HG03064 (cell line): ENCODE results near the gene CHST11.
"Not testable (repeated sequence)": the region's sequence is repeated elsewhere in the genome, so short reads cannot be mapped to it uniquely, and the experiment has no call there.

Experiments
- ATAC-seq: cut with Tn5 transposase; IDR thresholded peaks from one replicate; pipeline ENCODE4 v1.9.1; 2021; ENCODE audit warnings: low read depth; ENCODE audit not compliant: unreplicated experiment

Gene CHST11

GRCh38 chr12:104779134-104779533 is 322.4 kb downstream of the CHST11 start:
- ATAC-seq, result no peak

GRCh38 chr12:104782296-104782695 is 325.5 kb downstream of the CHST11 start:
- ATAC-seq, result no peak

- no peak for ATAC-seq
These were observed 327.8 kb downstream of the CHST11 start for GRCh38 chr12:104784592-104784991.

DNA sequence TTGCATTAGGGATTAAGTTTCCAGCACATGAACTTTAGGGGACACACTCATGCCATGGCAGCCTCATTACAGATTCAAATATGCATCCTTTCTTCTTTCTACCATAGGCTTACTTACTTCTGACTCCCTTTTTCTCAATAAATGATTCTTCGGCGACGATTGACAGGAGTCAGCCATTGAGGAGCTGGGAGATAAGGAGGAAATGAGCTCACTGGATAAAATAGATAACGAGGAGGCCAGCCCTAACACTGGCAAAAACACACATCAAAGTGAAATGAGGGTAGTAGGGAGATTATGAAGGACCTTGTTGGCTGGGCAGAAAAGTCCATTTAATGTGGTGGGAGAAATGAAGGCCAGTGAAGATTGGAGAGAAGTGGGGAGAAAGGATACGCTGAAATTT is 329.1 kb downstream of the CHST11 start:
- no peak for ATAC-seq

DNA sequence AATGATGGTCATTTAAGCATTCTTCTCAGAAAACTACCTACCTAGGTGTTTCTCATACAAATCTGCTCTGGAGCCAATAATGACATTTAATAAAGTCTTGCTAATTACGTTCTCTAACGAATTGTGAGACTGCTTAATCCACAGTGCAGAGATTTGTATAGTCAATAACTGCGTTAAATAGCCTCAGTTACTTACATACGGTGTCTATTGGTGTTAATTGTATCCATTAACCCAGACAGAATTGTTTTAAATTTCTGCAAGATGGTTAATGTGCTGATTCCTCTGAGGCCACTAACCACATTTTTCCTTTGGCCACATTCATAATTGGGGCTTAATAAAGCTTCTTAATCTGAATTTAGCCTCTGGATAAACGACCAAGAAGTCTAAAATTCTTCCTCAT is 329.6 kb downstream of the CHST11 start:
- no peak for ATAC-seq

DNA sequence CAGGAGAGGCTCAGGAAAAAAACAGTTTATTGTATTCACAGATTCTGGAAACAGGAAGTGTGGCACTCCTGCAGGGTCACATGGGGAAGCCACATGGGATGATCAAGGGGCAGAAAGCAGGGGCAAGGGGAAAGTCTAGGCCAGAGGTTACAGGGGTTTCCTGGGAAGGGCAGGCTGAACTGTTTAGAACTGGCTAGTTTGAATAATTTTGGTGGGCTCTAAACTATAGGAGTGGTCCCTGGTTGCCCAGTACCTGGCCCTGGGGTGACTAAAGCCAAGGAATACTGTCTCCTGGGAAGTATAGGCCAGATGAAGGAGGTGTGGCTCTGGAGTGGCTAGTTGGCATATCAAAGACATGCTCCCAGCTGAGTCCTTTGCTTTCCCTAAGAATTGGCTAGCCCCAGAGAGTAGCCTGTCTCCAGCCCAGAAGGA is 332.1 kb downstream of the CHST11 start:
- no peak for ATAC-seq

DNA sequence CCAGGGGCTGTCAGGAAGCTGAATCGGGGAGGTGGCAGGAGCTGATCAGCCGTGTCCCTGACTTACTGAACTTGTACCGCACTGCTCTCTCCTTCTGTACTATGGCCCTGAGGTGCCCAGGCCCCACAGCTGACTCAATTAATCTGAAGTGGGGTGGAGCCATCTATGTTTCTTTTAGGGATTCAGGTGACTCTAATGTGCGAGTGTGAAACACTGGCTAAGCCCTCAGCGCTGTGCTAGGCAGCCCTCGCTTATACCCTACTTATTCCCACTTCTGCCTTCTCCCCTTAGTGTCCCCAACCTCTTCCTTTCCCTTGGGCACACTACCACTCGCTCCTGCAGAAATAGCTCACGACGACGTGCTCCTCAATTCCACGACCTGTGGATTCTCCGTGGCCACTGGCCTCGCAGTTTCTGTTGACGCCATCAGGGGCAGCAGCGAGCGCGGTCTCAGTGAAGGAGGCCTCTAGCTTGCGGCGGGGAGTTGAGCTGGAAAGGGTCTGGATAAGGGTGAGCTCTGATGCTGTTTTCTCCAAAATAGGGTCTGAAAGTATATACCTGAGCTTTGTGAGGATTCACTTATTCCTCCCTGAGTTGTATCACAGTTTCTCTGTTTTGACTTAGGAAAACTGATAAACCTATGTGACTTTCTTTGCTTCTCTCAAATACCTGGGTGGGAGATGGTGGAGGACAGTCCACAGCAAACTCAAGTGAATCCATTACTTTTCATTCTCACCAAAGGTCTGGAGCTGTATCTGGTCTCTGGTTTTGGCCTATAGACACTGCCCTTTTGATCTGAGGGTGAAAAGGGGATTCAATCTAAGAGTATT is 333.8 kb downstream of the CHST11 start:
- no peak for ATAC-seq

DNA sequence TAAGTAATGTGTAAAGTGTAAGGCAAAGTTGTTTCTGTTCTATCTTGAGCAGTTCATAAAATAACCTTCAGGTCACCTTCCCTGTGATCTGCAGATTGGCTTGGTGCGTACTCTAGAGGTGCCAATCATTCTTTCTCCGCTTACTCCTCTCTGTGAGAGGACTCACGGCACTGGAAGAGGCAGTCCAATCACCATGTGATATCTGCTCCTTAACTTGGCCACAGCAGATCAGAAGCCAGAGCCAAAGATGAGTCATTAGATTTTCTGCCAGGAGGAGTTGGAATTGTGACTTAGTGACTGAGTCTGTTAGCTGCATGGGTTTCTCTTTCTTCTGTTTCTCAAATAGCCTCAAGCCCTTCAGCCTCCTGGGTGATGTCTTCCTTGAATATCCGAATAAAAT is 335.8 kb downstream of the CHST11 start:
- ATAC-seq, result no peak

DNA sequence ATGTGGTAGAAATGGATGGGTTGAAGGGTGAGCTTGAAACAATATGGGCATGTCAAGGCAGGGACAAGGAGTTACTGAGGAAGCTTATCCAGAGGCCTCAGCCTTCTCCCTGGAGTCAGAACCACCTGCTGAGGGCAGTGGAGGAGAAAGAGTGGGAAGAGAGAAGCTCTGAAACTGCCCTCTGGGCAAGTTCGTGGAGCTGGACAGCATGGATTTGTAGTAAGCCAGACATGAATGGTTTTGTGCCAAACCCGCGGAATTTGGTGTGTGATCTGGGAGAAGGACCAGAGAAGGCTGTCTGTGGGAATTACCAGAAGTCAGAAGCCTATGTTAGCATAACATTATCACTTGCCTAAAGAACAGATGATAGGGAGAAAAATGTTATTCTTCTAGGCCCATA is 336.5 kb downstream of the CHST11 start:
- no peak for ATAC-seq

- ATAC-seq, result no peak
These were observed 337.2 kb downstream of the CHST11 start for GRCh38 chr12:104793968-104794367.

DNA sequence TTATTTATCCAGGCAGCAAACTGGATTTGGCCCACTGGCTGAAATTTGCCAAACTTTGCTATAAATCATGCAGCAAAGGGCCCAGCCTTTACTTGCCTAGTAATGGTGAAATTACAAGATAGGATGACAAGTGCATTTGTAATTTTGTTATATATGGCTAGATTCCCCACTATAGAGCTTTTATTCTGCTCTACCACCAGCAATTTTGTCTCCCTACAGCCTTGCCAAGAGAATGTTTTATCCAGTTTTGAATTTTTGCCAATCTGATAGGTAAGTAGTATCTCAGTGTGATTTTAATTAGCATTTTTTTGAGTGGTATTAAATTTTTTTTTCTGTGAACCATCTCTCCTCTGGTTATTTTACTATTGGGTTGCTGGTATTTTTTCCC is 339.7 kb downstream of the CHST11 start:
- no peak for ATAC-seq

DNA sequence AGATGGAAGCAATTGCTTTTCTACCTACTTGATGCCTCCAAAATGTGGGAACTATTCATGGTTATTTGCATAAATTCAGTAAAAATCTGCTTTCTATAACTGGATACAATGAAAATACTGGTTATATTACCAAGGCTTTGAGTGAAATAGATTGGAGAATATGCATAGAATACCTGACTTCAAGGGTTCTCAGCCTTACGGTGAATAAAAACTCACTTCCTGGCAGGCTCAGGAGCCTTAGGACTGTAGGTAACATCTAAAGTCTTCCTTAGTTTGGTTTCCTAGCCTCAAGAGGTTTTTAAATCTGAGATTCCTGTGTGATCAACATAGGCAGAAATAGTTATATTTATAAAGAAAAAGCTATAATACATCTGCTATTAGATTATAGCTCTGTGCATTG is 342.7 kb downstream of the CHST11 start:
- ATAC-seq, result no peak

GRCh38 chr12:104801005-104801404 is 344.3 kb downstream of the CHST11 start:
- no peak for ATAC-seq

GRCh38 chr12:104801427-104801826 is 344.7 kb downstream of the CHST11 start:
- no peak for ATAC-seq

DNA sequence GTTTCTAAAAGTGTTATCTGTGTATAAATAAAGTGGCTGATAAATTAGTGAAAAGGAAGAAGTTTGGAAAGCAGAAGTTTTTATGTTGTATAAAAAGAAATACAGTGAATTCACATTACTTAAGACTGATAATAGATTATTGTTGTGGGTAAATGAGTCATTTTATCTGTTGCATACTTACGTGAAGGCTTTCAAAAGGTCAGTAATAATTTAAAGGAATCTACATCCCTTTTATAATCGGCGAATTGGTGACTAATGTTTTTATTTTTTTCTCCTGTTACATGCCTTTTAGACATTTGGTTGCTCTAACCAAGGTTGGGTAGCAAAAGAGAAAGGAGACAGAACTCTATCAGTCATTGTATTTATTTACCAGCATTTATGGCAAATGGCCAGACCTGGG is 345.5 kb downstream of the CHST11 start:
- ATAC-seq, result no peak

- ATAC-seq, result no peak
These were observed 348.4 kb downstream of the CHST11 start for GRCh38 chr12:104805186-104805585.

- not testable (repeated sequence) for ATAC-seq
These were observed 349.4 kb downstream of the CHST11 start for GRCh38 chr12:104806194-104806593.

DNA sequence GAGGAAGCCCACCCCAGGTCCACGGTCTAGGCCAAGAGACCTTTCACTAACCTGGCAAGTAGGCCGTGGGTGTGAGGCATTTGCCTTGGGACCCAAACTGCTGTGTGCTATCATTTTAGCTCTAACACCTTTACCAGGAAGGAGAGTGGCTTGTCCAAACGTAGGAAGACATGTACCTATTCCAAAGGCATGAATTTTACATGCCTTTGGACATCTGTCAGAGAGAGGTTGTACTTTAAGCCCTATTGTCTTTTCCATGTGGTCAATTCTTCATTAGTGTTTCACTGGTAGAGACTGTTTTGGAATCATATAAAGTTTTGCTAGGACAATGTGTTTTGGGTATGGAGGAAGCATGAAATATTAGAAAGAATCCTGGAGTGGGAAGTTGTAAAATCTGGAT is 352.5 kb downstream of the CHST11 start:
- no peak for ATAC-seq

- ATAC-seq, result no peak
These were observed 353.1 kb downstream of the CHST11 start for GRCh38 chr12:104809706-104810385.
